T follicular helper cell (primary cell): Measurements from ENCODE around the gene HDDC2.

Experiments used
- DNase-seq: peaks from one replicate; pipeline ENCODE4 v3.0.0-alpha.2; 2020; ENCODE audit warnings: low read depth

Gene HDDC2

GRCh38 chr6:125237764-125238163 lies 64.0 kb downstream of the HDDC2 start:
- no peak for DNase-seq

GRCh38 chr6:125236536-125237327 lies 65.0 kb downstream of the HDDC2 start:
- no peak for DNase-seq

GRCh38 chr6:125233202-125233601 lies 68.6 kb downstream of the HDDC2 start:
- DNase-seq: no peak

- no peak for DNase-seq
These were observed 69.3 kb downstream of the HDDC2 start for GRCh38 chr6:125232466-125232865.

GRCh38 chr6:125231574-125232343 lies 70.0 kb downstream of the HDDC2 start:
- DNase-seq: no peak

GRCh38 chr6:125231133-125231532 lies 70.6 kb downstream of the HDDC2 start:
- DNase-seq: no peak

GRCh38 chr6:125230674-125231073 lies 71.1 kb downstream of the HDDC2 start:
- no peak for DNase-seq

GRCh38 chr6:125228981-125229479 lies 72.7 kb downstream of the HDDC2 start:
- no peak for DNase-seq

- no peak for DNase-seq
These were observed 74.5 kb downstream of the HDDC2 start for GRCh38 chr6:125227244-125227643.
